ENCODE results near the gene SERINC2. TPM values are rescaled to one million over a fixed set of nuclear protein-coding genes. Genes with fewer than 3 reads are reported as not detected.

Gene SERINC2
- total and polyA plus RNA-seq, 8 donors: 12.3 to 114 (median 66.0) TPM

GRCh38 chr1:31432592-31433395 lies 19.8 kb downstream of the SERINC2 start:
- H3K9me3 ChIP-seq: no peaks in the 10 kb centered on the region
- H3K27ac ChIP-seq: no peak overlapping the region
- H3K4me3 ChIP-seq: no peak overlapping the region
- H3K36me3 ChIP-seq: peaks cover 0 to 37% (median 15%) of the 10 kb centered on the region in 4 donors
- 83 to 91% (median 85%) methylated on average over 18 to 20 of the region's 20 CpGs for WGBS, 5 donors
- H3K27me3 ChIP-seq: no peaks in the 10 kb centered on the region
- intact Hi-C loops (cut with DNase I; ENCODE audit: low total_unique reads): no loop called here
- DNase-seq: peak in 1 of 2 donors; percentile 17
- no peaks in the 10 kb centered on the region for H3K4me1 ChIP-seq
- no peak for TF ChIP-seq EP300 (IDR thresholded peaks at IDR 0.05)
- TF ChIP-seq POLR2AphosphoS5 (IDR thresholded peaks at IDR 0.05): no peak
- no peak for TF ChIP-seq CTCF (IDR thresholded peaks at IDR 0.05)
- no peak for TF ChIP-seq POLR2A (IDR thresholded peaks at IDR 0.05)

GRCh38 chr1:31433396-31433930 lies 20.4 kb downstream of the SERINC2 start:
- Histone ChIP-seq H3K4me1 (no peaks in the 10 kb centered on the region), H3K9me3 (no peaks in the 10 kb centered on the region), H3K36me3 (peaks cover 0 to 31% (median 15%) of the 10 kb centered on the region in 4 donors), H3K4me3 (no peak overlapping the region), H3K27me3 (no peaks in the 10 kb centered on the region), H3K27ac (no peak overlapping the region)
- no peak for TF ChIP-seq POLR2A (IDR thresholded peaks at IDR 0.05)
- no peak for TF ChIP-seq CTCF (IDR thresholded peaks at IDR 0.05)
- no peak for TF ChIP-seq POLR2AphosphoS5 (IDR thresholded peaks at IDR 0.05)
- no peak for TF ChIP-seq EP300 (IDR thresholded peaks at IDR 0.05)
- intact Hi-C loops (cut with DNase I; ENCODE audit: low total_unique reads): no loop called here
- peak in 1 of 2 donors; percentile 24 for DNase-seq
- WGBS, 5 donors: 79 to 92% (median 87%) methylated on average over 6 of the region's 6 CpGs

- Histone ChIP-seq H3K27ac (no peak overlapping the region), H3K9me3 (no peaks in the 10 kb centered on the region), H3K27me3 (no peaks in the 10 kb centered on the region), H3K36me3 (peaks cover 0 to 25% (median 12%) of the 10 kb centered on the region in 4 donors), H3K4me3 (no peak overlapping the region), H3K4me1 (no peaks in the 10 kb centered on the region)
- TF ChIP-seq POLR2A (IDR thresholded peaks at IDR 0.05) (no peak), CTCF (IDR thresholded peaks at IDR 0.05) (no peak), EP300 (IDR thresholded peaks at IDR 0.05) (no peak), POLR2AphosphoS5 (IDR thresholded peaks at IDR 0.05) (no peak)
- peak in 1 of 2 donors; percentile 23 for DNase-seq
- WGBS, 5 donors: 62 to 77% (median 70%) methylated on average over 12 to 21 of the region's 21 CpGs
- intact Hi-C loops (cut with DNase I; ENCODE audit: low total_unique reads): no loop called here
These were observed 21.3 kb downstream of the SERINC2 start for GRCh38 chr1:31434101-31434871.

GRCh38 chr1:31434979-31435378 lies 22.0 kb downstream of the SERINC2 start:
- Histone ChIP-seq H3K4me1 (no peaks in the 10 kb centered on the region), H3K4me3 (no peak overlapping the region), H3K36me3 (peaks cover 0 to 19% (median 9%) of the 10 kb centered on the region in 4 donors), H3K9me3 (no peaks in the 10 kb centered on the region), H3K27ac (no peak overlapping the region), H3K27me3 (no peaks in the 10 kb centered on the region)
- WGBS, 5 donors: 61 to 76% (median 70%) methylated on average over 5 to 12 of the region's 12 CpGs
- intact Hi-C loops (cut with DNase I; ENCODE audit: low total_unique reads): no loop called here
- peak in 1 of 2 donors; percentile 24 for DNase-seq
- no peak for TF ChIP-seq EP300 (IDR thresholded peaks at IDR 0.05)
- TF ChIP-seq POLR2A (IDR thresholded peaks at IDR 0.05): no peak
- no peak for TF ChIP-seq POLR2AphosphoS5 (IDR thresholded peaks at IDR 0.05)
- no peak for TF ChIP-seq CTCF (IDR thresholded peaks at IDR 0.05)
